K562 (cell line): ENCODE measurements around the gene ZNF322. TPM values are rescaled to one million over a fixed set of nuclear protein-coding genes. Genes with fewer than 3 reads are reported as not detected.

Source experiments
- ATF3 ChIP-seq, 2 experiments: fragments of 450-650 bp in 1 of 2; sonication (generic) in 1 of 2; formaldehyde crosslinking in 1 of 2; IDR thresholded peaks in 1 of 2; conservative IDR thresholded peaks in 1 of 2; 2 replicates each; pipeline versions ENCODE4 v1.6.1 to v1.8.1; 2016 to 2023; ENCODE audit warnings: mild to moderate bottlenecking in 2 of 2, moderate library complexity in 2 of 2, inconsistent platforms in 1 of 2, missing genetic modification reagents in 1 of 2
- CHD2 ChIP-seq: IDR thresholded peaks from 2 replicates; pipeline ENCODE4 v1.6.1; 2011; ENCODE audit warnings: low read depth, low read length
- GTF3C2 ChIP-seq: IDR thresholded peaks from 3 replicates; pipeline ENCODE4 v1.6.1; 2011; ENCODE audit warnings: borderline replicate concordance, mild to moderate bottlenecking, moderate library complexity; ENCODE audit not compliant: insufficient read length; ENCODE audit errors: extremely low read depth
- HDAC3 ChIP-seq: fragments of 450-650 bp; IDR thresholded peaks from 2 replicates; pipeline ENCODE4 v1.6.1; 2018; ENCODE audit warnings: borderline replicate concordance, mild to moderate bottlenecking, moderate library complexity; ENCODE audit not compliant: partially characterized antibody
- HDGF ChIP-seq: fragments of 450-650 bp; IDR thresholded peaks from 2 replicates; pipeline ENCODE4 v1.6.1; 2016
- ID3 ChIP-seq, 2 experiments: fragments of 250-450 bp in 1 of 2; fragments of 450-650 bp in 1 of 2; sonication (Bioruptor Pico) in 1 of 2; IDR thresholded peaks; 2 replicates each; pipeline versions ENCODE4 v1.6.1 to v1.8.0; 2016 to 2021; ENCODE audit warnings: mild to moderate bottlenecking in 2 of 2, moderate library complexity in 2 of 2, missing compliant biosample characterization in 1 of 2, missing genetic modification characterization in 1 of 2
- JUND ChIP-seq, 2 experiments: IDR thresholded peaks; 2 replicates in 1 of 2; 3 replicates in 1 of 2; pipeline ENCODE4 v1.6.1; 2011; ENCODE audit warnings: borderline replicate concordance in 2 of 2, low read depth in 2 of 2, low read length in 2 of 2, improper control_type of control experiment in 1 of 2, missing biosample characterization in 1 of 2, missing genetic modification characterization in 1 of 2, missing genetic modification reagents in 1 of 2
- MAX ChIP-seq: sonication (generic); formaldehyde crosslinking; IDR thresholded peaks from 2 replicates; pipeline ENCODE4 v1.9.0; 2022; ENCODE audit warnings: mild to moderate bottlenecking, missing genetic modification reagents
- PREB ChIP-seq: sonication (generic); formaldehyde crosslinking; IDR thresholded peaks from 2 replicates; pipeline ENCODE4 v1.8.1; 2023; ENCODE audit warnings: mild to moderate bottlenecking, missing genetic modification reagents
- SMAD1 ChIP-seq: fragments of 150-350 bp; IDR thresholded peaks from 2 replicates; pipeline ENCODE4 v1.6.1; 2014; ENCODE audit warnings: low read length, low read depth; ENCODE audit not compliant: partially characterized antibody
- SMAD4 ChIP-seq: fragments of 250-450 bp; sonication (Bioruptor Pico); conservative IDR thresholded peaks from 2 replicates; pipeline ENCODE4 v1.8.0; 2021; ENCODE audit warnings: inconsistent platforms, mild to moderate bottlenecking, moderate library complexity
- SMARCA5 ChIP-seq: fragments of 450-650 bp; IDR thresholded peaks from 2 replicates; pipeline ENCODE4 v1.6.1; 2016
- TBP ChIP-seq: optimal IDR thresholded peaks from 2 replicates; pipeline ENCODE3; 2011; ENCODE audit warnings: low read depth, low read length, improper control_type of control experiment
- TRIM24 ChIP-seq, 2 experiments: fragments of 450-650 bp; IDR thresholded peaks; 2 replicates each; pipeline ENCODE4 v1.6.1; 2016
- ZNF436 ChIP-seq: fragments of 250-450, 450-650 bp; sonication (Bioruptor Pico); formaldehyde crosslinking; IDR thresholded peaks from 2 replicates; pipeline ENCODE4 v1.7.0; 2020; ENCODE audit warnings: mild to moderate bottlenecking
- ZNF561 ChIP-seq: fragments of 450-650 bp; formaldehyde crosslinking; conservative IDR thresholded peaks from 2 replicates; pipeline ENCODE4 v1.4.0; 2020; ENCODE audit warnings: mild to moderate bottlenecking, moderate library complexity
- polyA plus RNA-seq, 8 experiments: library from polyadenylated mRNA; depleted of rRNA in 4 of 8; stranded (reverse) in 5 of 8; unstranded in 3 of 8; fragments of >200 nt; fragmentation: Nextera tagmentation in 2 of 8; fragmentation: Illumina TruSeq in 1 of 8; extraction: Ambion mirVana in 2 of 8; extraction: Trizol in 1 of 8; gene quantifications; 2 replicates each; pipeline versions ENCODE4 v1.2.1 to v1.2.3, GENCODE V29; 2011 to 2014; ENCODE audit warnings: inconsistent platforms in 1 of 8, missing spikeins in 1 of 8
- total RNA-seq, 7 experiments: library from RNA; depleted of rRNA in 6 of 7; stranded (reverse); fragments of >200 nt in 6 of 7; fragmentation: Illumina TruSeq in 2 of 7; extraction: Trizol in 2 of 7; gene quantifications; 2 replicates each; pipeline versions ENCODE4 v1.2.1 to v1.2.3, GENCODE V29; 2011 to 2021; ENCODE audit warnings: low replicate concordance in 1 of 7

The ZNF322 gene
- total and polyA plus RNA-seq, 9 of the 15 experiments (the other 6 are each of a cell fraction or from before 2014, with no cell fraction given) = 4.7 to 31.2 (median 18.7) TPM

- TF ChIP-seq SMAD1 (no peak), CHD2 (peak; percentile 35; the same call in 1 of the 2 replicates), HDAC3 (peak; percentile 15), TBP (peak; percentile 100), ATF3 (IDR thresholded peaks at IDR 0.05) (peak; percentile 32; the same call in 1 of the 2 replicates), ATF3 (CRISPR knock-in tag; conservative IDR thresholded peaks at IDR 0.05) (no peak; the same call in 1 of the 2 replicates), ID3 (CRISPR knock-in tag; IDR thresholded peaks at IDR 0.05) (no peak), ID3 (tag; IDR thresholded peaks at IDR 0.05) (peak; percentile 46; the same call in 1 of the 2 replicates), PREB (CRISPR knock-in tag) (0 out of 2 replicates have a peak, but pooled peaks have one; percentile 46), TRIM24 (IDR thresholded peaks at IDR 0.05) (peak; percentile 4 to 14; a peak in 1 of 4 replicates), SMARCA5 (peak; percentile 22; the same call in 1 of the 2 replicates), JUND (IDR thresholded peaks at IDR 0.05; ENCODE audit: borderline replicate concordance, low read depth, low read length) (peak; percentile 39; the same call in 1 of the 2 replicates), JUND (tag; IDR thresholded peaks at IDR 0.05; ENCODE audit: borderline replicate concordance, low read depth, low read length) (no peak; the same call in 2 of the 3 replicates), MAX (CRISPR knock-in tag) (0 out of 2 replicates have a peak, but pooled peaks have one; percentile 3), HDGF (peak; percentile 17; the same call in 1 of the 2 replicates), ZNF561 (0 out of 2 replicates have a peak, but pooled peaks have one; percentile 21), SMAD4 (peak; percentile 39; the same call in 1 of the 2 replicates), ZNF436 (CRISPR knock-in tag) (peak; percentile 54; the same call in 1 of the 2 replicates), GTF3C2 (peak; percentile 90)
Measured at GRCh38 chr6:26594730-26595632, 64.6 kb downstream of the ZNF322 start (continued).
